ENCODE measurements around the gene BPIFA3.

Gene BPIFA3

GRCh38 chr20:33267701-33268100 lies 50.5 kb downstream of the BPIFA3 start:
- no peak for DNase-seq

- no peak for DNase-seq
Measured at GRCh38 chr20:33272155-33272873, 55.2 kb downstream of the BPIFA3 start.

- DNase-seq = no peak
Measured at GRCh38 chr20:33273117-33273851, 56.1 kb downstream of the BPIFA3 start.

GRCh38 chr20:33275215-33275614 lies 58.1 kb downstream of the BPIFA3 start:
- no peak for DNase-seq

- DNase-seq = no peak
Measured at GRCh38 chr20:33275871-33276270, 58.7 kb downstream of the BPIFA3 start.

GRCh38 chr20:33276303-33277113 lies 59.4 kb downstream of the BPIFA3 start:
- no peak for DNase-seq

All from stimulated activated CD4-positive, alpha-beta T cell treated with anti-CD3 and anti-CD28 coated beads, Interleukin-4, amount 100 ng/mL, for 4 hours (primary cell).